ENCODE measurements around the gene AGPAT2.

DNA sequence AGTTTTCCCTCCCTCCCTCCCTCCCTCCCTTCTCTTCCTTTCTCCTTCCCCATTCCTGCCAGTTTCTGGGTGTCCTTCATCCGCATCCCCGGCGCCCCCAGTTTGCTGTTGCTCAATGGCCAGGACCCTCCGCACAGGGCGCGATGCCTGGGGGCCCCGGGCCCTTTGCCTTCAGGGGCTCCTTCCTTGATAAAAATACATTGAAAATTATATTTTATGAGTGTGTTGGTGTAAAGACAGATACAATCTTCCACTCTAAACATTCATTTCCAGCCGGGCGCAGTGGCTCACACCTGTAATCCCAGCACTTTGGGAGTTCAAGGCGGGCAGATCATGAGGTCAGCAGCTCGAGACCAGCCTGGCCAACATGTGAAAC is 7.6 kb upstream of the AGPAT2 start:
- TF ChIP-seq POLR2AphosphoS5 (IDR thresholded peaks at IDR 0.05; ENCODE audit: low read depth, low read length) (no peak), EP300 (IDR thresholded peaks at IDR 0.05; ENCODE audit: borderline replicate concordance in 1 of 2, low read depth in 1 of 2, low read length in 1 of 2) (no peak), TCF12 (IDR thresholded peaks at IDR 0.05) (no peak), GABPA (IDR thresholded peaks at IDR 0.05; ENCODE audit: low read depth) (no peak), EZH2phosphoT487 (IDR thresholded peaks at IDR 0.05; ENCODE audit: borderline replicate concordance, low read depth) (no peak), MXI1 (IDR thresholded peaks at IDR 0.05; ENCODE audit: low read depth, low read length) (no peak), YY1 (IDR thresholded peaks at IDR 0.05; ENCODE audit: low read depth) (no peak), SIN3A (IDR thresholded peaks at IDR 0.05; ENCODE audit: borderline replicate concordance, low read depth, low read length) (no peak), SMC3 (IDR thresholded peaks at IDR 0.05; ENCODE audit: low read depth, low read length) (no peak)
- TF ChIP-seq, protein P1, sequence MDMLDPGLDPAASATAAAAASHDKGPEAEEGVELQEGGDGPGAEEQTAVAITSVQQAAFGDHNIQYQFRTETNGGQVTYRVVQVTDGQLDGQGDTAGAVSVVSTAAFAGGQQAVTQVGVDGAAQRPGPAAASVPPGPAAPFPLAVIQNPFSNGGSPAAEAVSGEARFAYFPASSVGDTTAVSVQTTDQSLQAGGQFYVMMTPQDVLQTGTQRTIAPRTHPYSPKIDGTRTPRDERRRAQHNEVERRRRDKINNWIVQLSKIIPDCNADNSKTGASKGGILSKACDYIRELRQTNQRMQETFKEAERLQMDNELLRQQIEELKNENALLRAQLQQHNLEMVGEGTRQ (IDR thresholded peaks at IDR 0.05; ENCODE audit: borderline replicate concordance, low read depth, low read length): no peak
- TF ChIP-seq, protein P2, sequence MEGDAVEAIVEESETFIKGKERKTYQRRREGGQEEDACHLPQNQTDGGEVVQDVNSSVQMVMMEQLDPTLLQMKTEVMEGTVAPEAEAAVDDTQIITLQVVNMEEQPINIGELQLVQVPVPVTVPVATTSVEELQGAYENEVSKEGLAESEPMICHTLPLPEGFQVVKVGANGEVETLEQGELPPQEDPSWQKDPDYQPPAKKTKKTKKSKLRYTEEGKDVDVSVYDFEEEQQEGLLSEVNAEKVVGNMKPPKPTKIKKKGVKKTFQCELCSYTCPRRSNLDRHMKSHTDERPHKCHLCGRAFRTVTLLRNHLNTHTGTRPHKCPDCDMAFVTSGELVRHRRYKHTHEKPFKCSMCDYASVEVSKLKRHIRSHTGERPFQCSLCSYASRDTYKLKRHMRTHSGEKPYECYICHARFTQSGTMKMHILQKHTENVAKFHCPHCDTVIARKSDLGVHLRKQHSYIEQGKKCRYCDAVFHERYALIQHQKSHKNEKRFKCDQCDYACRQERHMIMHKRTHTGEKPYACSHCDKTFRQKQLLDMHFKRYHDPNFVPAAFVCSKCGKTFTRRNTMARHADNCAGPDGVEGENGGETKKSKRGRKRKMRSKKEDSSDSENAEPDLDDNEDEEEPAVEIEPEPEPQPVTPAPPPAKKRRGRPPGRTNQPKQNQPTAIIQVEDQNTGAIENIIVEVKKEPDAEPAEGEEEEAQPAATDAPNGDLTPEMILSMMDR (IDR thresholded peaks at IDR 0.05): no peak
- TF ChIP-seq, protein P3, sequence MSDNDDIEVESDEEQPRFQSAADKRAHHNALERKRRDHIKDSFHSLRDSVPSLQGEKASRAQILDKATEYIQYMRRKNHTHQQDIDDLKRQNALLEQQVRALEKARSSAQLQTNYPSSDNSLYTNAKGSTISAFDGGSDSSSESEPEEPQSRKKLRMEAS (IDR thresholded peaks at IDR 0.05; ENCODE audit: low read depth): no peak
- TF ChIP-seq, protein P4, sequence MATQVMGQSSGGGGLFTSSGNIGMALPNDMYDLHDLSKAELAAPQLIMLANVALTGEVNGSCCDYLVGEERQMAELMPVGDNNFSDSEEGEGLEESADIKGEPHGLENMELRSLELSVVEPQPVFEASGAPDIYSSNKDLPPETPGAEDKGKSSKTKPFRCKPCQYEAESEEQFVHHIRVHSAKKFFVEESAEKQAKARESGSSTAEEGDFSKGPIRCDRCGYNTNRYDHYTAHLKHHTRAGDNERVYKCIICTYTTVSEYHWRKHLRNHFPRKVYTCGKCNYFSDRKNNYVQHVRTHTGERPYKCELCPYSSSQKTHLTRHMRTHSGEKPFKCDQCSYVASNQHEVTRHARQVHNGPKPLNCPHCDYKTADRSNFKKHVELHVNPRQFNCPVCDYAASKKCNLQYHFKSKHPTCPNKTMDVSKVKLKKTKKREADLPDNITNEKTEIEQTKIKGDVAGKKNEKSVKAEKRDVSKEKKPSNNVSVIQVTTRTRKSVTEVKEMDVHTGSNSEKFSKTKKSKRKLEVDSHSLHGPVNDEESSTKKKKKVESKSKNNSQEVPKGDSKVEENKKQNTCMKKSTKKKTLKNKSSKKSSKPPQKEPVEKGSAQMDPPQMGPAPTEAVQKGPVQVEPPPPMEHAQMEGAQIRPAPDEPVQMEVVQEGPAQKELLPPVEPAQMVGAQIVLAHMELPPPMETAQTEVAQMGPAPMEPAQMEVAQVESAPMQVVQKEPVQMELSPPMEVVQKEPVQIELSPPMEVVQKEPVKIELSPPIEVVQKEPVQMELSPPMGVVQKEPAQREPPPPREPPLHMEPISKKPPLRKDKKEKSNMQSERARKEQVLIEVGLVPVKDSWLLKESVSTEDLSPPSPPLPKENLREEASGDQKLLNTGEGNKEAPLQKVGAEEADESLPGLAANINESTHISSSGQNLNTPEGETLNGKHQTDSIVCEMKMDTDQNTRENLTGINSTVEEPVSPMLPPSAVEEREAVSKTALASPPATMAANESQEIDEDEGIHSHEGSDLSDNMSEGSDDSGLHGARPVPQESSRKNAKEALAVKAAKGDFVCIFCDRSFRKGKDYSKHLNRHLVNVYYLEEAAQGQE (IDR thresholded peaks at IDR 0.05; ENCODE audit: low read depth, low read length): no peak
